HG03135 (cell line): Measurements from ENCODE around the gene IL21R.
"Not testable (repeated sequence)": the region's sequence is repeated elsewhere in the genome, so short reads cannot be mapped to it uniquely, and the experiment has no call there.

Experiments
- ATAC-seq: cut with Tn5 transposase; IDR thresholded peaks from one replicate; pipeline ENCODE4 v1.9.1; 2021; ENCODE audit warnings: mild to moderate bottlenecking, moderate library complexity; ENCODE audit not compliant: unreplicated experiment

Gene IL21R

GRCh38 chr16:27400751-27401620 lies 988 bp upstream of the IL21R start:
- no peak for ATAC-seq

- no peak for ATAC-seq
Observed at GRCh38 chr16:27402569-27402963, 592 bp downstream of the IL21R start.

- ATAC-seq, result no peak
Observed at GRCh38 chr16:27402964-27403600, 1.1 kb downstream of the IL21R start.

- ATAC-seq, result no peak
Observed at GRCh38 chr16:27403601-27403992, 1.6 kb downstream of the IL21R start.

- ATAC-seq, result no peak
Observed at GRCh38 chr16:27404163-27404823, 2.3 kb downstream of the IL21R start.

GRCh38 chr16:27405546-27406451 lies 3.8 kb downstream of the IL21R start:
- no peak for ATAC-seq

GRCh38 chr16:27406511-27407128 lies 4.6 kb downstream of the IL21R start:
- ATAC-seq, result no peak

GRCh38 chr16:27407133-27407532 lies 5.2 kb downstream of the IL21R start:
- ATAC-seq, result no peak

- no peak for ATAC-seq
Observed at GRCh38 chr16:27408012-27408601, 6.1 kb downstream of the IL21R start.

GRCh38 chr16:27408602-27409031 lies 6.6 kb downstream of the IL21R start:
- ATAC-seq, result no peak

GRCh38 chr16:27409958-27410357 lies 8.0 kb downstream of the IL21R start:
- ATAC-seq, result not testable (repeated sequence)

- no peak for ATAC-seq
Observed at GRCh38 chr16:27410761-27411160, 8.8 kb downstream of the IL21R start.

GRCh38 chr16:27413956-27414355 lies 12.0 kb downstream of the IL21R start:
- no peak for ATAC-seq

GRCh38 chr16:27414788-27415431 lies 12.9 kb downstream of the IL21R start:
- no peak for ATAC-seq

- ATAC-seq, result no peak
Observed at GRCh38 chr16:27417047-27417671, 15.2 kb downstream of the IL21R start.

- ATAC-seq, result no peak
Observed at GRCh38 chr16:27421961-27422740, 20.2 kb downstream of the IL21R start.

- ATAC-seq, result no peak
Observed at GRCh38 chr16:27424772-27425498, 23.0 kb downstream of the IL21R start.

- no peak for ATAC-seq
Observed at GRCh38 chr16:27425961-27426360, 24.0 kb downstream of the IL21R start.
